ENCODE results near the gene RUNX2. TPM values are rescaled to one million over a fixed set of nuclear protein-coding genes. Genes with fewer than 3 reads are reported as not detected.

RUNX2 gene
- total and polyA plus RNA-seq, 9 of the 15 experiments (the other 6 are each of a cell fraction or from before 2014, with no cell fraction given): 0.29 to 1.00 (median 0.43) TPM

DNA sequence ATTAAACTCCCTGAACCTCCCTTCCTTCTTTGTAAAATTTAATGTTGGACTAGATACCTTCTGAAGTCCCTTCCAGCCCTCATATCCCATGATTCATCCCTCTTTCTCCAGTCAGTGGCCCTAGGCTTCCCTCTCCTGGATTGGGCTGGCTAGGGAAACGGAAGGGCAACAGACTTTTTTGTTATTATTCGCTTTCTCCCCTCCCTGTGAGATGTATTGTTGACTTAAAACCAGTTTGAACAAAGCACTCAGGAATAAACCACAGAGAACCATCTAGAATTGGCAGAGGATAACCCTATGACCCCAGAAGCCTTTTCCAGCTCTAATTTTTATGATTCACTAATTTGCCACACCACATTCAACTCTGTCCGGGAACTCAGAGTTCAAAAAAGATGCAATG is 289.3 kb downstream of the RUNX2 start (continued):
- TF ChIP-seq, protein P1, sequence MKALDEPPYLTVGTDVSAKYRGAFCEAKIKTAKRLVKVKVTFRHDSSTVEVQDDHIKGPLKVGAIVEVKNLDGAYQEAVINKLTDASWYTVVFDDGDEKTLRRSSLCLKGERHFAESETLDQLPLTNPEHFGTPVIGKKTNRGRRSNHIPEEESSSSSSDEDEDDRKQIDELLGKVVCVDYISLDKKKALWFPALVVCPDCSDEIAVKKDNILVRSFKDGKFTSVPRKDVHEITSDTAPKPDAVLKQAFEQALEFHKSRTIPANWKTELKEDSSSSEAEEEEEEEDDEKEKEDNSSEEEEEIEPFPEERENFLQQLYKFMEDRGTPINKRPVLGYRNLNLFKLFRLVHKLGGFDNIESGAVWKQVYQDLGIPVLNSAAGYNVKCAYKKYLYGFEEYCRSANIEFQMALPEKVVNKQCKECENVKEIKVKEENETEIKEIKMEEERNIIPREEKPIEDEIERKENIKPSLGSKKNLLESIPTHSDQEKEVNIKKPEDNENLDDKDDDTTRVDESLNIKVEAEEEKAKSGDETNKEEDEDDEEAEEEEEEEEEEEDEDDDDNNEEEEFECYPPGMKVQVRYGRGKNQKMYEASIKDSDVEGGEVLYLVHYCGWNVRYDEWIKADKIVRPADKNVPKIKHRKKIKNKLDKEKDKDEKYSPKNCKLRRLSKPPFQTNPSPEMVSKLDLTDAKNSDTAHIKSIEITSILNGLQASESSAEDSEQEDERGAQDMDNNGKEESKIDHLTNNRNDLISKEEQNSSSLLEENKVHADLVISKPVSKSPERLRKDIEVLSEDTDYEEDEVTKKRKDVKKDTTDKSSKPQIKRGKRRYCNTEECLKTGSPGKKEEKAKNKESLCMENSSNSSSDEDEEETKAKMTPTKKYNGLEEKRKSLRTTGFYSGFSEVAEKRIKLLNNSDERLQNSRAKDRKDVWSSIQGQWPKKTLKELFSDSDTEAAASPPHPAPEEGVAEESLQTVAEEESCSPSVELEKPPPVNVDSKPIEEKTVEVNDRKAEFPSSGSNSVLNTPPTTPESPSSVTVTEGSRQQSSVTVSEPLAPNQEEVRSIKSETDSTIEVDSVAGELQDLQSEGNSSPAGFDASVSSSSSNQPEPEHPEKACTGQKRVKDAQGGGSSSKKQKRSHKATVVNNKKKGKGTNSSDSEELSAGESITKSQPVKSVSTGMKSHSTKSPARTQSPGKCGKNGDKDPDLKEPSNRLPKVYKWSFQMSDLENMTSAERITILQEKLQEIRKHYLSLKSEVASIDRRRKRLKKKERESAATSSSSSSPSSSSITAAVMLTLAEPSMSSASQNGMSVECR (CRISPR knock-in tag; IDR thresholded peaks at IDR 0.05): no peak
- TF ChIP-seq, protein P2, sequence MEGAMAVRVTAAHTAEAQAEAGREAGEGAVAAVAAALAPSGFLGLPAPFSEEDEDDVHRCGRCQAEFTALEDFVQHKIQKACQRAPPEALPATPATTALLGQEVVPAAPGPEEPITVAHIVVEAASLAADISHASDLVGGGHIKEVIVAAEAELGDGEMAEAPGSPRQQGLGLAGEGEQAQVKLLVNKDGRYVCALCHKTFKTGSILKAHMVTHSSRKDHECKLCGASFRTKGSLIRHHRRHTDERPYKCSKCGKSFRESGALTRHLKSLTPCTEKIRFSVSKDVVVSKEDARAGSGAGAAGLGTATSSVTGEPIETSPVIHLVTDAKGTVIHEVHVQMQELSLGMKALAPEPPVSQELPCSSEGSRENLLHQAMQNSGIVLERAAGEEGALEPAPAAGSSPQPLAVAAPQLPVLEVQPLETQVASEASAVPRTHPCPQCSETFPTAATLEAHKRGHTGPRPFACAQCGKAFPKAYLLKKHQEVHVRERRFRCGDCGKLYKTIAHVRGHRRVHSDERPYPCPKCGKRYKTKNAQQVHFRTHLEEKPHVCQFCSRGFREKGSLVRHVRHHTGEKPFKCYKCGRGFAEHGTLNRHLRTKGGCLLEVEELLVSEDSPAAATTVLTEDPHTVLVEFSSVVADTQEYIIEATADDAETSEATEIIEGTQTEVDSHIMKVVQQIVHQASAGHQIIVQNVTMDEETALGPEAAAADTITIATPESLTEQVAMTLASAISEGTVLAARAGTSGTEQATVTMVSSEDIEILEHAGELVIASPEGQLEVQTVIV (CRISPR knock-in tag; IDR thresholded peaks at IDR 0.05; ENCODE audit: borderline replicate concordance): no peak
- TF ChIP-seq RAD21 (CRISPR knock-in tag; conservative IDR thresholded peaks at IDR 0.05 in 1 of 2, IDR thresholded peaks at IDR 0.05 in 1 of 2): 0 out of 4 replicates have a peak, but pooled peaks of 1 of the 2 experiments have one; percentile 4
- no peak for TF ChIP-seq PYGO2 (tag; IDR thresholded peaks at IDR 0.05)

All from K562 (cell line).